Right renal cortex interstitium (tissue), 3 donors: Measurements from ENCODE around the gene SMIM27. TPM values are rescaled to one million over a fixed set of nuclear protein-coding genes. Genes with fewer than 3 reads are reported as not detected.
"Not testable (repeated sequence)": the region's sequence is repeated elsewhere in the genome, so short reads cannot be mapped to it uniquely, and the experiment has no call there.

Source experiments
- DNase-seq, 3 donors: peaks; one replicate each; pipeline ENCODE4 v3.0.0-alpha.2; 2013; ENCODE audit warnings: low read depth in 3 of 3, low spot score in 2 of 3
- polyA plus RNA-seq, 3 donors: library from polyadenylated mRNA; unstranded; fragments of 120-200 nt; gene quantifications; one replicate each; pipeline ENCODE4 v1.2.1, GENCODE V29; 2013; ENCODE audit not compliant: insufficient read length in 3 of 3

SMIM27 gene, protein sequence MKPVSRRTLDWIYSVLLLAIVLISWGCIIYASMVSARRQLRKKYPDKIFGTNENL
- polyA plus RNA-seq = 10 to 100 TPM; 13.9 to 18.4 (median 14.4) TPM

- peak; percentile 88 to 91 (median 88) for DNase-seq
These were observed at the start of gene SMIM27, which contains the start of gene TOPORS for GRCh38 chr9:32552172-32552872. TSS of gene SMIM27 (plus strand) at chr9:32552327. CDS start at chr9:32552435, 108 bp downstream. TSS of gene TOPORS (minus strand) at chr9:32552586. CDS start at chr9:32552436, 150 bp downstream.

DNA sequence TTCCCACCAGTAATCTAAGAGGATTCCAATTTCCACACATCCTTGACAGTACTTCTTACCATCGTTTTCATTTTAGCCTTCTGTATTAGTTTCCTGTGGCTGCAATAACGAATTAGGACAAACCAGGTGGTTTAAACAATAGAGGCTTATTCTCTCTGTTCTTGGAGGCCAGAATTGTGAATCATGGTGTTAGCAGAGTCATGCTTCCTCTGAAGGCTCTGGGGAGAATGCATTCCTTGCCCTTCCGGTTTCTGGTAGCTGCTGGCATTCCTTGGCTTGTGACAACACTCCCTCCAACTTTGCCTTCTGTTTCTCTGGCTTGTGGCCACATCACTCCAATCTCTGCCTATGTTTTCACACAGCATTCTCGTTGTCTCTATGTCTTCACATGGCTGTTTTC is 49.7 kb upstream of the SMIM27 start:
- DNase-seq = no peak

GRCh38 chr9:32503008-32503407 is 49.1 kb upstream of the SMIM27 start:
- no peak for DNase-seq

DNA sequence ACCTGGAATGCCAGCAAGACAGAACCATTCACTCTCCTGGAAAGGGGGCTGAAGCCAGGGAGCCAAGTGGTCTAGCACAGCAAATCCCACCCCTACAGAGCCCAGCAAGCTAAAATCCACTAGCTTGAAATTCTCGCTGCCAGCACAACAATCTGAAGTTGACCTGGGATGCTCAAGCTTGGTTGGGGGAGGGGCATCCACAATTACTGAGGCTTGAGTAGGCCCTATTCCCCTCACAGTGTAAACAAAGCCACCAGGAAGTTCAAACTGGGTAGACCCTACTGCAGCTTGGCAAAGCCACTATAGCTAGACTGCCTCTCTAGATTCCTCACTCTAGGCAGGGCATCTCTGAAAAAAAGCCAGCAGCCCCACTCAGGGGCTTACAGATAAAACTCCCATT is 43.4 kb upstream of the SMIM27 start:
- DNase-seq = no peak

- no peak for DNase-seq
These were observed 35.9 kb upstream of the SMIM27 start for GRCh38 chr9:32516241-32516640.

GRCh38 chr9:32518276-32518675 is 33.9 kb upstream of the SMIM27 start:
- DNase-seq = no peak

- no peak for DNase-seq
These were observed 28.2 kb upstream of the SMIM27 start for GRCh38 chr9:32523910-32524309.

GRCh38 chr9:32524558-32524891 is 27.6 kb upstream of the SMIM27 start:
- not testable (repeated sequence) for DNase-seq

- DNase-seq = peak in 1 of 3 donors; percentile 6
These were observed 27.0 kb upstream of the SMIM27 start for GRCh38 chr9:32524892-32525708.

DNA sequence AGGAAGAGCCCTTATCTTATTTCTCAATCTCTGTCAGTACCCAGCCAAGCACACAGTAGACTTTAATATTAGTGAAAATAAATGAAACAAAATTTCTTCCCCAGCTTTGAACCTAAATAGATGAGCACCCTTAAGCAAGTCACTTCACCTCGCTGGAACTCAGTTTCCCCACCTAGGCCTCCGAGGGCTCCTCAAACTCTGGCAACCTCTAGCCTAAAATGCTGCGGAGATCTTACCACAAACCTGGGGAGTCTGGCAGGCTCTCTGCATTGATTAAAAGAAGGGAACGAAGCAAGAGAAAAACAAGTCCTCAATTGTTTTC is 26.5 kb upstream of the SMIM27 start:
- DNase-seq = peak; percentile 12 to 29 (median 23)

DNA sequence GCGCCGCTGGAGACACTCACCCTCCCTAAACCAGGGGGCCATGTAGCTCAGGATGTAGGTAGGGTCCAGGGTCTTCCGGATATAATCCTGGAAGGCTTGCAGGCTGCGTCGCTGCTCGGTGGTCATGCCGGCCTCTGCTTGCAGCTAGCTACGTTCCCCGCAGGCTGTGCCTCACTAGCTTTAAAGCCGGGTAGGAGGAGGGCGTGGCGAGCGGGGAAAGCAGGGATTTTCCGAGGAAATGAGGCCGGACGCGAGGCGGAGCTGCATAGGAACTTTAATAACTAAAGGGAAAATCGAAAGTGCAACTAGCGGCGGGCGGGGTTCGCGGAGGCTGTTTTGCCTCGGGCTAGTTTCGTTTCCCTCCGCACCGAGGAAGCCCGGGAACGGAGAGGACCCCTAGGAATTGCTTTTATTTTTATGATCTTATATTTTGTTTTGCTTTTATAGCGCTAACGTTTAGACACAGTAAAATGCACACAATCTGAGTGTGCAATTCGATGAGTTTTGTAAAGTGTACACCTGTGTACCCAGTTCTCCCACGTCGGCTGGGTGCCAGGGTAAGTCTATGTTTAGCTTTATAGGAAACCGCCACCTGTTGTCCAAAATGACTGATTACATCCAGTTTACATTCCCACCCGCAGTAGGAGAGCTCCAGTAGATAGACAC is 26.0 kb upstream of the SMIM27 start, which contains the start of gene RIGI:
RIGI (minus strand) TSS at position 156 of the 666 bp plus-strand sequence; CDS start at position 126, 30 bp downstream.
- peak; percentile 74 to 93 (median 86) for DNase-seq

DNA sequence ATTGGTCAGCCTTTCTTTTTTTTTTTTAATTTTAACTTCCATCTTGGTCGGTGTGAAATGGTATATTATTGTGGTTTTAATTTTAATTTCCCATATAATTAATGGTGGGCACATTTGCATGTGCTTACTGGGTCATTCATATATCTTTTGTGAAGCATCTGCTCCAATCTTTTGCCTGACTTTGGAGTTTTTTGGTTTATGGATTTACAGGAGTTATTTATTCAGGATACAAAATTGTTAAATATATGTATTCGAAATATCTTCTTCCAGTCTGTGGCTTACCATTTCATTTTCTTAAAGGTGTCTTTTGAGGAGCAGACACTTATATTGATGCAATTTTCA is 25.4 kb upstream of the SMIM27 start:
- DNase-seq = no peak

DNA sequence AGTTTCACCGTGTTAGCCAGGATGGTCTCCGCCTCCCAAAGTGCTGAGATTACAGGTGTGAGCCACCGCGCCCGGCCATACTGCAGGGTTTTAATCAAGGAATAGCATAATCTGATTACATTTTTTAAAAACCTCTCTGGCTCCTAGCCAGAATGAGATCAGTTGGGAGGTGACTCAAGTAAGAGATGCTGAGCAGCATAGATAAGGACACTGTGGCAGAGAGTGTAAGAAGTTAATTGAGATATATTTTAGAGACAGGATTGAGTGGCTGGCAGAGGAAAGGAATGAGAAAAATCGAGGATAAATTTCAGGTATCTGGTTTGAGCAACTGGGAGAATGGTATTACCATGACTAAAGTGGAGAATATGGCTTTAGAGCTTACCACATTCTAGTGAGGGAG is 18.8 kb upstream of the SMIM27 start:
- DNase-seq = no peak

- no peak for DNase-seq
These were observed 18.3 kb upstream of the SMIM27 start for GRCh38 chr9:32533816-32534215.

- DNase-seq = no peak
These were observed 9.1 kb upstream of the SMIM27 start for GRCh38 chr9:32543047-32543446.

DNA sequence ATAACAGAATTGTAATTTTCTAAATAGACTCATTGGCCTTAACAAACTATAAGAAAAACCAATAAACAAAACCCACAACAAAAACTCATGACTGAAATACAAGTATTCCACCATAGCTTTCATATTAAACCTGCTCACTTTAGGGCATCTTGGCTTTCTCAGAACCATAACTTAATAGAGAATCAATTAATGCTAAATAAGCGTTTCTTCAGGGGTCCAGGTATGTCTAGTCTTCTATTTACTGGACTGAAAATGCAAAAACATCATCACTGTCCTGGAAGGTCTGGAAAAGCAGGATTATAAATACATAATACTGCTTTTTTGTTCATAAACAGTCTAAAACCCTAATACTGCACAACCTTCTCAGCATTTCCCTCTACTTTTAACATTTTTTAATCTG is 6.2 kb upstream of the SMIM27 start:
- DNase-seq = no peak

DNA sequence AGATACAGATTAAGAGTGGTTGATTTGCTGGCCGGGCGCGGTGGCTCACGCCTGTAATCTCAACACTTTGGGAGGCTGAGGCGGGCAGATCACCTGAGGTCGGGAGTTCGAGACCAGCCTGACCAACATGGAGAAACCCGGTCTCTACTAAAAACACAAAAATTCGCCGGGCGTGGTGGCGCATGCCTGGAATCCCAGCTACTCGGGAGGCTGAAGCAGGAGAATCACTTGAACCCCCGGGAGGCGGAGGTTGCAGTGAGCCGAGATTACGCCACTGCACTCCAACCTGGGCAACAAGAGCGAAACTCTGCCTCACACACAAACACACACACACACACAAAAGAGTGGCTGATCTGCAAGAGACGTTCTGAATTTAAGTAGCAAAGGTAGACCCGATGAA is 3.9 kb upstream of the SMIM27 start:
- DNase-seq = not testable (repeated sequence)

DNA sequence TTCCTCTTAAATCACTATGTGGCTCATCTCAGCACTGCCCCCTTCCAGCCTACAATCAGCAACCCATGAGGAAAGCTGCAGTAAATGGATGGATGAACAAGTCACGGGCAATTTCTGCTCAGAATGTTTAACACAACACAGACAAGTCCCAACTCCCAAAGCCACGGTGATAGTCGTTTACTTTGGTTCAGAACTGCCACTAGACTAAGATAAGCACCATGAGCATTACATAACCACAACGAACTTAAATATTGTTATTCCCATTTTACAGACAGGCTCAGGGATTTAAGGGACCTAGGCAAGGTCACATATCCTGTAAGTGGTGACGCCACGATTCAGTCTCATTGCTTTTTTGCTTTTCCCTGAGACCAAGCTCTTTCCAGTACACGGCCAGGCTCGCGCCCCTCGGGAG is 2.0 kb upstream of the SMIM27 start:
- peak; percentile 33 to 43 (median 37) for DNase-seq

DNA sequence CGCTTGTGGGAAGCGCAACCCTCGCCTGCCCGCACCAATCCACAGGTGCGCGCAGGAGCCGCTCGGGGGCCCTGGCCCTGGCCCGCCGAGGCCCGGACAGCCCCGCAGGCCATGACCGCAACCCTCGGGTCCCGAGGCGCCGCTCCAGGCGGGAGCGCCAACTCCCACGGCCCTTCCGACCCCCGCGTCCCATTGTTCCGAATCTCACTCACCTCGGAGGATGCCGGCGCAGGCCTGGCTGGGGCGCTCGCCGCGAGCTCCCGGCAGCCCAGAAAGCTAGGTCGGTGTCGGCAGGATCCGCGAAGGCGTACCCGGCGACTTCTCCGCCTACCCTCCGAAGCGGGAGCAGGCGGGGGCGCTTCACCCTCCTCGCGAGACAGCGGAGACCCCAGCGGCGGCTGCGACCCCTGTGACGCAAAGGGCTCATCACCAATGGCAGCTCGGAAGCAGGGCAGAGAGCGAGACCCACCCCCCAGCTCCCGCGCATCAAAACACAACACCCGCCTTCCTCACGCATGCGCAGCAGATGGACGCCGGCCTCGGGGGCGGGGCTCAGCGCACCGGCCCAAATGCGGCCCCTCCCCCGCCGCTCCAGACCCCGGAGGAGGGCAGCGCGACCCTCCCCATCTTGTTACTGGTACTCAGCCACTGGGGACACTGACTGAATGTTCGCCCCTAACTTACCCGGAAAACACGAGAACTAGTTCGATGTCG is 1.4 kb upstream of the SMIM27 start:
- peak; percentile 84 to 93 (median 93) for DNase-seq

- peak in 1 of 3 donors; percentile 32 for DNase-seq
These were observed 663 bp upstream of the SMIM27 start for GRCh38 chr9:32551276-32552051.
